Endometrium (tissue), 2 donors: ENCODE data around the gene TRPM2.
"Not testable (repeated sequence)": the region's sequence is repeated elsewhere in the genome, so short reads cannot be mapped to it uniquely, and the experiment has no call there.

Source experiments
- FAIRE-seq: peaks from 2 replicates; lab custom pipeline; 2012; peaks lifted over from hg19 to GRCh38; lab: Jason Lieb, UNC
- donor health status: control.
- donor health status: control.

Gene TRPM2

GRCh38 chr21:44375281-44375651 lies 21.8 kb downstream of the TRPM2 start:
- FAIRE-seq = no peak

GRCh38 chr21:44375761-44376241 lies 22.4 kb downstream of the TRPM2 start:
- FAIRE-seq = no peak

- no peak for FAIRE-seq
These were observed 23.2 kb downstream of the TRPM2 start for GRCh38 chr21:44376606-44377005.

- no peak for FAIRE-seq
These were observed 23.9 kb downstream of the TRPM2 start for GRCh38 chr21:44377201-44377921.

- FAIRE-seq = no peak
These were observed 24.7 kb downstream of the TRPM2 start for GRCh38 chr21:44377922-44378645.

GRCh38 chr21:44378646-44379514 lies 25.5 kb downstream of the TRPM2 start:
- no peak for FAIRE-seq

- FAIRE-seq = no peak
These were observed 26.1 kb downstream of the TRPM2 start for GRCh38 chr21:44379515-44379848.

GRCh38 chr21:44379991-44380865 lies 26.8 kb downstream of the TRPM2 start:
- FAIRE-seq = no peak

GRCh38 chr21:44380876-44381275 lies 27.5 kb downstream of the TRPM2 start:
- no peak for FAIRE-seq

GRCh38 chr21:44381874-44382273 lies 28.5 kb downstream of the TRPM2 start:
- no peak for FAIRE-seq

DNA sequence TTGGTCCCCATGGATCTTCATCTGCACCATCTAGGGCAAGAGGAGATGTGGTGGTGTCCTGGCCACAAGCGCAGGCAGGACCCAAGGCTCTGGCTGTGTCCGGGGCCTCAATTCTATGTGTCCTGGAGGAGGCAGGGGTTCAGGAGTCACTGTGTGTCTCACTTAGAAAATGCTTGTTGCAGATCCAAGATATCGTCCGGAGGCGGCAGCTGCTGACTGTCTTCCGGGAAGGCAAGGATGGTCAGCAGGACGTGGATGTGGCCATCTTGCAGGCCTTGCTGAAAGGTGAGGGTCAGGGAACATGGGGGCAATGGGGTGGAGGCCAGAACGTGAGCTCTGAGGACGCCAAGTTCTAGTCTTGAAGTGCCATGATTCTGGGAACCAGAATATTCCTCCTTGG lies 29.1 kb downstream of the TRPM2 start:
- FAIRE-seq = no peak

- FAIRE-seq = no peak
These were observed 29.8 kb downstream of the TRPM2 start for GRCh38 chr21:44383216-44383615.

- no peak for FAIRE-seq
These were observed 31.5 kb downstream of the TRPM2 start for GRCh38 chr21:44384968-44385367.

DNA sequence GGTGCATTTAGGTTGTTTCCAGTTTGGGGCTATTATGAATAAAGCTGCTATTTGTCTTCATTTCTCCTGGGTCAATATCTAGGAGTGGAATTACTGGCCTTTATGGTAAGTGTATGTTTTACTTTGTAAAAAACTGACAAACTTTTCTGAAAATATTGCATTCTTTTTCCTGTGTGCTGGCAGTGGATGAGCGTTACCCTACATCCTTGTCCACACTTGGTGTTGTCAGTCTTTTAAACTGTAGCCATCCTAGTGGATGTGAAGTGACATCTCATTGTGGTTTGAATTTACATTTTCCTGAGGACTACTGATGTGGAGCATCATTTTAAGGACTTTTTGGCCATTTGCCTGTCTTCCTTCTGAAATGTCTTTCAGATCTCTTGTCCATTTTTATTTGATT lies 35.9 kb downstream of the TRPM2 start:
- FAIRE-seq = no peak

DNA sequence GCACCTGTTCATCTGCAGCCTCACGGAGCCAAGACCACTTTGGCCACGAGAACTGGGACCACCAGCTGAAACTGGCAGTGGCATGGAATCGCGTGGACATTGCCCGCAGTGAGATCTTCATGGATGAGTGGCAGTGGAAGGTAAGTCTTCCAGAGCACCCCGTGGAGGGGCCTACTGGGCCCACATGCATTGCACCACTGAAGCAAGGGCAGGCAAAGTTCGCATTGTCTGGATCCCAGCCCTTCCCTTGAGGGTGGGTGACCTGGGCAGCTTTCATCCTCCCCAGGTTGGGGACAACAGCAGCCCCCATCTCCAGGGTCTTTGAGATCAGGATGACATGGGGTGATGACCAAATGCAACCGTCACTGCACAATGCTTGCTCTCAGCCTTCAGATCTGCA lies 37.5 kb downstream of the TRPM2 start:
- FAIRE-seq = no peak

DNA sequence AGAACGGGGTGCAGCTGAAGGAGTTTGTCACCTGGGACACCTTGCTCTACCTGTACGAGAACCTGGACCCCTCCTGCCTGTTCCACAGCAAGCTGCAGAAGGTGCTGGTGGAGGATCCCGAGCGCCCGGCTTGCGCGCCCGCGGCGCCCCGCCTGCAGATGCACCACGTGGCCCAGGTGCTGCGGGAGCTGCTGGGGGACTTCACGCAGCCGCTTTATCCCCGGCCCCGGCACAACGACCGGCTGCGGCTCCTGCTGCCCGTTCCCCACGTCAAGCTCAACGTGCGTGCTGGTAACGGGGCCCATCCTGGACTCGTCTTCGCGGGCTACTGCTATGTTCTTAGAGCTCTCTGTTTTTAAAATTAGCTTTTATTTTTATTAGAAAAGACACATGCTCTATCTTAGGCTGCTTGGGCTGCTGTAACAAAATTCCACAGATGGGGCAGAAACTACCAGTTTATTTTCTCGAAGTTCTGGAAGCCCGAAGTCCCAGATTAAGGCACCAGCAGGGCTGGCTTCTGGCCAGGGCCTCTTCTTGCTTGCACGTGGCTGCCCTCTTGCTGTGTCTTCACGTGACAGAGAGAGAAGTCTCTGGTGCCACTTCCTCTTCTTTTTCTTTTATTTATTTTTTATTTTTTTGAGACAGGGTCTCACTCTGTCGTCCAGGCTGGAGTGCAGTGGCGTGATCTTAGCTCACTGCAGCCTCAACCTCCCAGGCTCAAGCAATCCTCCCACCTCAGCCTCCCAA lies 38.1 kb downstream of the TRPM2 start:
- no peak for FAIRE-seq

DNA sequence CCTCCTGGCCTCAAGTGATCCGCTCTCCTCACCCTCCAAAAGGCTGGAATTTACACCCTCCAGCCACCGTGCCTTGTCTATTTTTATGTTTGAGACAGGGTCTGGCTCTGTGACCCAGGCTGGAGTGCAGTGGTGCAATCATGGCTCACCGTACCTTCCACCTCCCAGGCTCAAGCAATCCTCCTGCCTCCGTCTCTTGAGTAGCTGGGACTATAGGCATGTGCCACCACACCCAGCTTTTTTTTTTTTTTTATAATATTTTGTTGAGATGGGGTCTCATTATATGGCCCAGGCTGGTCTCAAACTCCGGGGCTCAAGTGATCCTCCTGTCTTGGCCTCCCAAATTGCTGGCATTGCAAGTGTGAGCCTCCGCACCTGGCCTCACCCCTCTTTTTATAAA lies 38.8 kb downstream of the TRPM2 start:
- no peak for FAIRE-seq

- FAIRE-seq = no peak
These were observed 39.5 kb downstream of the TRPM2 start for GRCh38 chr21:44392916-44393315.

DNA sequence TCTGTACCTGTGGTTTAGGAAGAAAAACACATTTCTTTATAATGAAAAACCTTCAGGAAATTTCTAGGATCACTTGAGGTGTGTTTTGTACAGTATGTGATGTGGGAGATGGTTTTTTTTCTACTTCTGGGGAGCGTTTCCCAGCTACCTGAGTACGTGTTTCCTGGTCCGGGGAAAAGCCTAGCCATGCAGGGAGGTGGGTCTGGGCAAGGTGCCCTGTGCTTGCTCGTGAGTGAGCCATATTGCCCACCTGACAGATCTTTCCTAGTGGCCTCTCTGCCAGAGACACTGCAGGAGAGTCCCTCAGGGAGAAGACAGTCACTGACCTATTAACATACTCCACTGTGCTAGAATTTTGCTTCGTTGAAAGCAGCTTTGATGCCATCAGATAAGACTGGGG lies 41.3 kb downstream of the TRPM2 start:
- FAIRE-seq = no peak

- no peak for FAIRE-seq
These were observed 41.8 kb downstream of the TRPM2 start for GRCh38 chr21:44395260-44395659.

GRCh38 chr21:44396803-44397202 lies 43.4 kb downstream of the TRPM2 start:
- not testable (repeated sequence) for FAIRE-seq
